ENCODE data around the gene PRADC1. TPM values are rescaled to one million over a fixed set of nuclear protein-coding genes. Genes with fewer than 3 reads are reported as not detected.

PRADC1 gene
- total RNA-seq, 4 donors from 2014 or later, result 18.6 to 54.8 (median 27.1) TPM

Other genes with a start within 250 kb of the PRADC1 start
- 1 to 10 TPM; 5.1 to 8.9 (median 7.6) TPM for gene SFXN5, start 161.5 kb downstream of the PRADC1 start, total RNA-seq
- 10 to 100 TPM; 12.2 to 21.1 (median 15.5) TPM for gene RAB11FIP5, start 120.3 kb downstream of the PRADC1 start, total RNA-seq
- not detected for gene NOTO, start 30.7 kb downstream of the PRADC1 start, total RNA-seq
- 10 to 100 TPM; 10.4 to 13.5 (median 11.0) TPM for gene SMYD5, start 19.0 kb downstream of the PRADC1 start, total RNA-seq
- gene CCT7, start 1.1 kb upstream of the PRADC1 start, total RNA-seq, result 100 to 1,000 TPM; 131 to 219 (median 154) TPM
- gene FBXO41, start 51.2 kb upstream of the PRADC1 start, total RNA-seq, result 1 to 10 TPM in 3 of 4 donors, under 1 TPM in 1; 0.98 to 4.9 (median 2.8) TPM
- gene EGR4, start 60.3 kb upstream of the PRADC1 start, total RNA-seq, result not detected
- 10 to 100 TPM; 24.0 to 48.2 (median 35.1) TPM for gene ALMS1, start 152.6 kb upstream of the PRADC1 start, total RNA-seq

Measured in subcutaneous adipose tissue (tissue), 4 donors.